CD8-positive, alpha-beta memory T cell (primary cell): Measurements from ENCODE around the gene UVRAG. TPM values are rescaled to one million over a fixed set of nuclear protein-coding genes. Genes with fewer than 3 reads are reported as not detected.

ENCODE experiments used
- CTCF ChIA-PET: fragments of 350-600 bp; sonication (Branson Sonifier 250); formaldehyde crosslinking; loops from one replicate; lab custom pipeline; 2021; ENCODE audit warnings: antibody characterized with exemption; lab: Charles Lee
- POLR2A ChIA-PET: fragments of 350-600 bp; sonication (Branson Sonifier 250); formaldehyde crosslinking; loops from one replicate; lab custom pipeline; 2021; ENCODE audit warnings: antibody characterized with exemption; lab: Charles Lee
- DNase-seq, 5 donors: peaks; one replicate each; pipeline versions ENCODE4 v3.0.0 to v3.0.0-alpha.2; 2020 to 2022; ENCODE audit warnings: mixed read lengths in 1 of 5
- H3K27ac ChIP-seq: one replicate; pipeline ENCODE4 v1.7.0; 2013; ENCODE audit warnings: low read depth, mild to moderate bottlenecking, low read length, moderate library complexity
- H3K27me3 ChIP-seq: 2 replicates; pipeline ENCODE4 v1.7.0; 2013; ENCODE audit warnings: low read length, mild to moderate bottlenecking; ENCODE audit not compliant: insufficient read depth, poor library complexity, severe bottlenecking
- H3K36me3 ChIP-seq: 2 replicates; pipeline ENCODE4 v1.7.0; 2013; ENCODE audit warnings: mild to moderate bottlenecking, low read length, moderate library complexity; ENCODE audit not compliant: insufficient read depth
- H3K4me1 ChIP-seq: 2 replicates; pipeline ENCODE4 v1.7.0; 2013; ENCODE audit warnings: mild to moderate bottlenecking, low read length, moderate library complexity; ENCODE audit not compliant: insufficient read depth
- H3K4me3 ChIP-seq: 2 replicates; pipeline ENCODE4 v1.7.0; 2013; ENCODE audit warnings: mild to moderate bottlenecking, low read length
- H3K9me3 ChIP-seq: 2 replicates; pipeline ENCODE4 v1.7.0; 2013; ENCODE audit warnings: mild to moderate bottlenecking, low read length
- H3K27ac Mint-ChIP-seq, 8 donors: one replicate each; pipeline ENCODE4 v1.8.0; 2020 to 2021; ENCODE audit warnings: mixed read lengths in 8 of 8, mild to moderate bottlenecking in 6 of 8, inconsistent platforms in 3 of 8, moderate library complexity in 3 of 8
- H3K27me3 Mint-ChIP-seq, 2 donors: one replicate each; pipeline ENCODE4 v1.8.0; 2020 to 2021; ENCODE audit warnings: mixed read lengths in 2 of 2, mild to moderate bottlenecking in 1 of 2, moderate library complexity in 1 of 2
- H3K36me3 Mint-ChIP-seq, 3 donors: one replicate each; pipeline ENCODE4 v1.8.0; 2020 to 2021; ENCODE audit warnings: mixed read lengths in 3 of 3, inconsistent platforms in 1 of 3, mild to moderate bottlenecking in 1 of 3
- H3K4me1 Mint-ChIP-seq, 3 donors: one replicate each; pipeline ENCODE4 v1.8.0; 2020 to 2021; ENCODE audit warnings: mixed read lengths in 3 of 3, inconsistent platforms in 1 of 3, mild to moderate bottlenecking in 1 of 3
- H3K4me3 Mint-ChIP-seq, 7 donors: one replicate each; pipeline ENCODE4 v1.8.0; 2020 to 2021; ENCODE audit warnings: mixed read lengths in 7 of 7, mild to moderate bottlenecking in 6 of 7, moderate library complexity in 4 of 7, inconsistent platforms in 2 of 7
- H3K9me3 Mint-ChIP-seq, 5 donors: one replicate each; pipeline ENCODE4 v1.8.0; 2020 to 2022; ENCODE audit warnings: mixed read lengths in 5 of 5, mild to moderate bottlenecking in 3 of 5, moderate library complexity in 2 of 5, inconsistent platforms in 1 of 5
- polyA plus RNA-seq: library from polyadenylated mRNA; unstranded; fragments of 300-500 nt; fragmentation: Illumina TruSeq; gene quantifications from one replicate; pipeline ENCODE4 v1.2.3, GENCODE V29; 2021
- total RNA-seq, 2 experiments: library from RNA; stranded (reverse); gene quantifications; one replicate each; pipeline ENCODE4 v1.2.3, GENCODE V29; 2021

UVRAG gene
- total and polyA plus RNA-seq, 3 experiments from 2014 or later: 17.1 to 20.9 (median 18.0) TPM

DNA sequence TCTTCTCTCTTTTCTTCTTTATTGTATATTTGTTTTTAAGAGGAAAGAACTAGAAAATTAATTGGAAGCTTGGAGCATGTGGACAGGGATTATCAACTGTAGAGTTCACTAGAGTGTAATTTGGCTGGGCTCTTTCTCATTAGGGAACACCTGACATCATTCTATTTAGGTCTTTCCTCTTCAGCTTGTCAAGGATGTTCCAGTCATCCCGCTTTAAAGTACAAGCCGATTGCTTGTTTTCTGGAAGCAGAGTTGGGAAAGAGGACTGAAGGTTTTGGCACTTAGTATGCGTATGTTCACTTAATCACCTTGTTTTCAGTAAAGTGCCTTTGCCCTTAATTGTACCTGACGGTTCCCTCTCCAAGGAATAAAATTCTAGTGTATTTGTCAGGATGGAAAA lies 279.7 kb downstream of the UVRAG start:
- peaks cover 0 to 4% (median 2%) of the 10 kb centered on the region in 3 donors for H3K4me1 Mint-ChIP-seq
- no peak for DNase-seq
- no peak overlapping the region for H3K27ac Mint-ChIP-seq
- H3K4me3 Mint-ChIP-seq: no peak overlapping the region
- Histone ChIP-seq H3K4me3 (no peak overlapping the region), H3K27ac (no peak overlapping the region), H3K27me3 (no peaks in the 10 kb centered on the region), H3K4me1 (no peaks in the 10 kb centered on the region), H3K36me3 (no peaks in the 10 kb centered on the region), H3K9me3 (no peaks in the 10 kb centered on the region)
- H3K36me3 Mint-ChIP-seq: peaks cover 20 to 25% (median 22%) of the 10 kb centered on the region in 3 donors
- ChIA-PET CTCF (no interaction called here), POLR2A (no interaction called here)
- no peaks in the 10 kb centered on the region for H3K27me3 Mint-ChIP-seq
- peaks cover 4 to 15% (median 8%) of the 10 kb centered on the region in 5 donors for H3K9me3 Mint-ChIP-seq

DNA sequence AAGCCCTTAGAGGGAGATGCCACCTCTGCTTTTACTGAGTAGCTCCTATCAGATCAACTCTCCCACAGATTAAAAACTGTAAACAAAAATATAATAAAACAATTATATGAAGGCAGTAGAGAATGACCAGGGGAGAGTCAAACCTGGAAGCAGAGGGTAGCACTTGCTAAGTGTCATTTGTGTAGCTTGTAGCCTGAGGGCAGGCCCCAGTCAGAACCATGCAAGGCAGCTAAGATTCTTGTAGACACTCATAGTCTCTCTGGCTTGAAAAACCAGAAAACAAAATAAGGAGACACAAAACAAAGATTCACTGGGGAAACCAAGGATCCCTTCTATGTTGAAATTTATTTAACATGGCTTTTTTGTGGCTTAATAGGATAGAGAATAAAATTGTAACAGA lies 280.9 kb downstream of the UVRAG start:
- no peak overlapping the region for H3K4me3 Mint-ChIP-seq
- no peaks in the 10 kb centered on the region for H3K27me3 Mint-ChIP-seq
- peaks cover 11 to 17% (median 14%) of the 10 kb centered on the region in 3 donors for H3K36me3 Mint-ChIP-seq
- peaks cover under 1 to 8% (median 4%) of the 10 kb centered on the region in 5 donors for H3K9me3 Mint-ChIP-seq
- no peak for DNase-seq
- Histone ChIP-seq H3K27ac (no peak overlapping the region), H3K27me3 (no peaks in the 10 kb centered on the region), H3K4me1 (no peaks in the 10 kb centered on the region), H3K9me3 (no peaks in the 10 kb centered on the region), H3K36me3 (no peaks in the 10 kb centered on the region), H3K4me3 (no peak overlapping the region)
- ChIA-PET POLR2A (no interaction called here), CTCF (no interaction called here)
- H3K27ac Mint-ChIP-seq: no peak overlapping the region
- H3K4me1 Mint-ChIP-seq: peaks cover 0 to 4% (median 2%) of the 10 kb centered on the region in 3 donors

DNA sequence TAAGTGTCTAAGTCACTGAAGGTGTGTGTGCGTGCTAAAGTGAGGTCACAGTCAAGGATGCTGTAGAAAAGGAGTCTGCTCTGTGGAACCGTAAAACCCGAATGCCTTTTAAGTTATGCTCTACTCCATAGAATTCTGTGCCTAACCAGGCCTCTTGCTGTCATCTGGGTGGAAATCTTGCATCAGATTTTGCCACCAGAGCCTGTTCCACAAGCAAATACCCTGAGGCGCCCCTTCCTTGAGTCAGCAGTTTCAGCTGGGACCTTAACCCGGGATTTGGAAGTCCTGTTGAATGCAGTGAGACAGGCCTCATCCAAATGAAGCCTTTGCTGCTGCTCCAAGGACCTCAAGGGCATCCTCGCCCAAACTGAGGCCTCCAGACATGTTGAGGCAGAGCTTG lies 281.5 kb downstream of the UVRAG start:
- Mint-ChIP-seq H3K4me3 (no peak overlapping the region), H3K9me3 (peaks cover 0 to 3% (median under 1%) of the 10 kb centered on the region in 5 donors), H3K36me3 (peaks cover 4 to 15% (median 11%) of the 10 kb centered on the region in 3 donors), H3K4me1 (peaks cover 0 to 4% (median 4%) of the 10 kb centered on the region in 3 donors), H3K27me3 (no peaks in the 10 kb centered on the region), H3K27ac (no peak overlapping the region)
- ChIA-PET CTCF (no interaction called here), POLR2A (no interaction called here)
- no peak overlapping the region for H3K27ac ChIP-seq
- no peaks in the 10 kb centered on the region for H3K9me3 ChIP-seq
- no peaks in the 10 kb centered on the region for H3K36me3 ChIP-seq
- DNase-seq: no peak
- no peaks in the 10 kb centered on the region for H3K27me3 ChIP-seq
- H3K4me1 ChIP-seq: no peaks in the 10 kb centered on the region
- no peak overlapping the region for H3K4me3 ChIP-seq

DNA sequence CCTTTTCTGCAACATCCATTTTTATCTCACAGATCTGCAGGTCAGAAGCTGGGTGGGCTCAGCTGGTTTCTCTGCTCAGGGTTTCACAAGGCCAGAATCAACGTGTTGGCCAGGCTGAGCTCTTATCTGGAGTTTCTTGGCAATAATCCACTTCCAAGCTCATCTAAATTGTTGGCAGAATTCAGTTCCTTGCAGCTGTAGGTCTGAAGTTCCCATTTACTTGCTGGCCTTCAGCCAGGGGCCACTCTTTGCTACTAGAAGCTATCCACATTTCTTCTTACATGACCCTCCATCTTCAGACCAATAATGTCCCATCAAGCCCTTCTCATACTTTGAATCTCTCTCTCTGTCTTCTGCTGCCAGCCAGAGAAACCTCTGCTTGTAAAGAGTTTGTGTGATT lies 287.8 kb downstream of the UVRAG start:
- Histone ChIP-seq H3K27ac (no peak overlapping the region), H3K27me3 (no peaks in the 10 kb centered on the region), H3K9me3 (no peaks in the 10 kb centered on the region), H3K4me3 (no peak overlapping the region), H3K4me1 (no peaks in the 10 kb centered on the region), H3K36me3 (no peaks in the 10 kb centered on the region)
- Mint-ChIP-seq H3K4me3 (no peak overlapping the region), H3K4me1 (peaks cover 0 to 2% (median 0%) of the 10 kb centered on the region in 3 donors), H3K9me3 (no peaks in the 10 kb centered on the region), H3K27ac (no peak overlapping the region), H3K36me3 (peaks cover 0 to 12% (median 3%) of the 10 kb centered on the region in 3 donors), H3K27me3 (no peaks in the 10 kb centered on the region)
- CTCF ChIA-PET: no interaction called here
- POLR2A ChIA-PET: no interaction called here
- DNase-seq: no peak

DNA sequence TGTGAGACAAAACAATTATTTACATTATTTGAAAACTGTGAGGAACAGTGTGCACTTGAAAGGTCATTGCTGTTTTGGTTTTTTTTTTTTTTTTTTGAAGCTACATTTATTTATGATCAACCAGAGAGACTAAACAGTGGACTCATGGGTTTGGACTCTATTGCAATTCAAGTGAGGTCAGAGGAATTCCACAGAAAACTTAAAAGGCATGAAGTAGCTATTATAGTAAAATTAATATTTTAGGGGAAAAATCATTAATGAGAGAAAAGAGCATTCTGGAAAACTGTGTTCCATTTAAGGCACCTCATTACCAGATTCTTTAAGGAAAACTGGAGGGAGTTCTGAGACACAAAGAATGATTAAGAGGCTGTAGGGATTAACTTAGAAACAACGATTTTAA lies 288.4 kb downstream of the UVRAG start:
- Mint-ChIP-seq H3K9me3 (no peaks in the 10 kb centered on the region), H3K27ac (no peak overlapping the region), H3K36me3 (peaks cover 0 to 12% (median 3%) of the 10 kb centered on the region in 3 donors), H3K27me3 (no peaks in the 10 kb centered on the region), H3K4me3 (no peak overlapping the region), H3K4me1 (peaks cover 0 to 2% (median 0%) of the 10 kb centered on the region in 3 donors)
- Histone ChIP-seq H3K9me3 (no peaks in the 10 kb centered on the region), H3K27ac (no peak overlapping the region), H3K27me3 (no peaks in the 10 kb centered on the region), H3K36me3 (no peaks in the 10 kb centered on the region), H3K4me1 (no peaks in the 10 kb centered on the region), H3K4me3 (no peak overlapping the region)
- ChIA-PET POLR2A (no interaction called here), CTCF (interaction anchor here (0.7 kb wide), 1 partner anchor 96 kb away, joined by 3 read pairs; no protein-coding TSS in a partner anchor)
- DNase-seq: no peak

DNA sequence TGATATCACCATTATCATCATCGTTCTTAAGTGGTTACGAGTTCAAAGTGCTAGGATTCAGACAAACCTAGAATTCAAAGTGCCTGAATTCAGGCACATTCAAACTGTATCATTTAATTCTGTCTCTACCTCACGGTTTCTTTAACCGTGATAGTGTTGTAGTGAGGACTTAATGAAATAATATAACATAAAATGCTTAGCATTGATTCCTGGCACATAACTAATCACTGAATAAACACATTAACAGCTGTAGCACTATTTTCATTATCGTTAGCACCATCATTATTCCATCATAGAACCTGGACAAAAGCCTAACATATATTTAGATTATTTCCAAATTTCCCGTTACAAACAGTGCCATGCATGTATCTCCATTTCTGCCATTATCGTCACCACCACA lies 289.3 kb downstream of the UVRAG start:
- Histone ChIP-seq H3K27ac (no peak overlapping the region), H3K9me3 (no peaks in the 10 kb centered on the region), H3K36me3 (no peaks in the 10 kb centered on the region), H3K4me3 (no peak overlapping the region), H3K27me3 (no peaks in the 10 kb centered on the region), H3K4me1 (no peaks in the 10 kb centered on the region)
- ChIA-PET POLR2A (no interaction called here), CTCF (no interaction called here)
- Mint-ChIP-seq H3K27ac (no peak overlapping the region), H3K4me3 (no peak overlapping the region), H3K36me3 (peaks cover 0 to 8% (median 0%) of the 10 kb centered on the region in 3 donors), H3K4me1 (peaks cover 0 to 2% (median 0%) of the 10 kb centered on the region in 3 donors), H3K27me3 (no peaks in the 10 kb centered on the region), H3K9me3 (no peaks in the 10 kb centered on the region)
- no peak for DNase-seq

DNA sequence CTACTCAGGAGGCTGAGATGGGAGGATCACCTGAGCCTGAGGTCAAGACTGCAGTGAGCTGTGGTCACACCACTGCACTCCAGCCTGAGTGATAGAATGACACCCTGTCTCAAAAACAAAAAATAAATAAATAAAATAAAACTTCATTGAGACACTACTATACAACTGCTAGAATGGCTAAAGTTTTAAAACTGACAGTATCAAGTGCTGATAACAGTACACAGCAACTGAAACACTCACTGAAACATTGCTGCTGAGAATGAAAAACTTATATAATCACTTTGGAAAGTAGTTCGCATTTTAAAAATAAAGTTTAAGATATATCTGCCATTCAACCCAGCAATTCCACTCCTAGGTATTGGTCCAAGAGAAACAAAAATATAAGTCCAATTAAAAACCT lies 290.6 kb downstream of the UVRAG start:
- Histone ChIP-seq H3K27me3 (no peaks in the 10 kb centered on the region), H3K36me3 (no peaks in the 10 kb centered on the region), H3K27ac (no peak overlapping the region), H3K4me1 (no peaks in the 10 kb centered on the region), H3K4me3 (no peak overlapping the region), H3K9me3 (no peaks in the 10 kb centered on the region)
- no peak overlapping the region for H3K4me3 Mint-ChIP-seq
- no peaks in the 10 kb centered on the region for H3K27me3 Mint-ChIP-seq
- POLR2A ChIA-PET: interaction anchor here (0.5 kb wide), 1 partner anchor 28 kb away, joined by 3 read pairs; no protein-coding TSS in a partner anchor
- H3K27ac Mint-ChIP-seq: no peak overlapping the region
- H3K36me3 Mint-ChIP-seq: peaks cover 0 to 4% (median 0%) of the 10 kb centered on the region in 3 donors
- H3K9me3 Mint-ChIP-seq: no peaks in the 10 kb centered on the region
- DNase-seq: no peak
- peaks cover 0 to 2% (median 0%) of the 10 kb centered on the region in 3 donors for H3K4me1 Mint-ChIP-seq
- CTCF ChIA-PET: no interaction called here

DNA sequence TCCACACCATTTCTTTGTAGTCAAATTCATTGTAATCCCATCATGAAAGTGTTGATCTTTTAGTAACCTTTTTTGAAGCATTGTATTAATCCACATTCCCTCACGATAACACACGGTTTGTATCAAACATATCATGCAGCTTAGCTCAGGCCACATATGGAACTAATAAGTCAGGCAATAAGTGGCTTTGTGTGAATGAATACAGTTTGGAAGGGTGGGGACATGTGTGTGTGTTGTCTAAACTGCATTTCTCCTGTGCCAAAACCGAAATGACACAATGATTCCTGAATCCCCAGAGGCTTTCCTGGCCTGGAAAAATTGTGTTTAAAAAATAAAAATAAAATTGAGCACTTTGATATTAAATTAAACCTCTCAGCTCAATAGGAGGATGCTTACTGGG lies 293.0 kb downstream of the UVRAG start:
- Histone ChIP-seq H3K4me1 (no peaks in the 10 kb centered on the region), H3K27me3 (no peaks in the 10 kb centered on the region), H3K4me3 (no peak overlapping the region), H3K9me3 (no peaks in the 10 kb centered on the region), H3K27ac (no peak overlapping the region), H3K36me3 (no peaks in the 10 kb centered on the region)
- no peaks in the 10 kb centered on the region for H3K4me1 Mint-ChIP-seq
- H3K27ac Mint-ChIP-seq: no peak overlapping the region
- DNase-seq: no peak
- ChIA-PET POLR2A (no interaction called here), CTCF (no interaction called here)
- no peaks in the 10 kb centered on the region for H3K27me3 Mint-ChIP-seq
- H3K4me3 Mint-ChIP-seq: no peak overlapping the region
- peaks cover 0 to 2% (median 0%) of the 10 kb centered on the region in 3 donors for H3K36me3 Mint-ChIP-seq
- H3K9me3 Mint-ChIP-seq: no peaks in the 10 kb centered on the region
